Stimulated activated CD4-positive, alpha-beta T cell treated with anti-CD3 and anti-CD28 coated beads, Interleukin-15, amount 100 ng/mL, for 1 hour (primary cell): Measurements from ENCODE around the gene CLN5.
A peak's percentile ranks its signal among the peaks of the same experiment; 100 is the strongest.
"Not testable (repeated sequence)": the region's sequence is repeated elsewhere in the genome, so short reads cannot be mapped to it uniquely, and the experiment has no call there.

Source experiments
- DNase-seq, 2 donors: peaks; one replicate each; pipeline ENCODE4 v3.0.0-alpha.2; 2020; ENCODE audit warnings: low read depth in 1 of 2, low spot score in 1 of 2

Gene CLN5

GRCh38 chr13:76975863-76976262 lies 16.0 kb upstream of the CLN5 start:
- no peak for DNase-seq

GRCh38 chr13:76976490-76976889 lies 15.4 kb upstream of the CLN5 start:
- no peak for DNase-seq

GRCh38 chr13:76976929-76977328 lies 15.0 kb upstream of the CLN5 start:
- DNase-seq: no peak

GRCh38 chr13:76980075-76980718 lies 11.7 kb upstream of the CLN5 start:
- peak; percentile 75 to 85 for DNase-seq

- no peak for DNase-seq
Measured at GRCh38 chr13:76982061-76982460, 9.8 kb upstream of the CLN5 start.

- DNase-seq: no peak
Measured at GRCh38 chr13:76983676-76984075, 8.2 kb upstream of the CLN5 start.

- peak; percentile 29 to 37 for DNase-seq
Measured at GRCh38 chr13:76991432-76991795, 467 bp upstream of the CLN5 start.

GRCh38 chr13:76992548-76993001 lies 694 bp downstream of the CLN5 start:
- DNase-seq: no peak

- no peak for DNase-seq
Measured at GRCh38 chr13:76993021-76993420, 1.1 kb downstream of the CLN5 start.

GRCh38 chr13:76993473-76993872 lies 1.6 kb downstream of the CLN5 start:
- DNase-seq: no peak

GRCh38 chr13:76994281-76994680 lies 2.4 kb downstream of the CLN5 start:
- no peak for DNase-seq

- DNase-seq: no peak
Measured at GRCh38 chr13:77000475-77000874, 8.6 kb downstream of the CLN5 start.

GRCh38 chr13:77001540-77001939 lies 9.7 kb downstream of the CLN5 start:
- no peak for DNase-seq

- no peak for DNase-seq
Measured at GRCh38 chr13:77001963-77002587, 10.2 kb downstream of the CLN5 start.

- no peak for DNase-seq
Measured at GRCh38 chr13:77002590-77003190, 10.8 kb downstream of the CLN5 start.

- DNase-seq: not testable (repeated sequence)
Measured at GRCh38 chr13:77008337-77008736, 16.5 kb downstream of the CLN5 start.

GRCh38 chr13:77009011-77009410 lies 17.1 kb downstream of the CLN5 start:
- no peak for DNase-seq

- DNase-seq: not testable (repeated sequence)
Measured at GRCh38 chr13:77009719-77010118, 17.8 kb downstream of the CLN5 start.

- no peak for DNase-seq
Measured at GRCh38 chr13:77013853-77014542, 22.1 kb downstream of the CLN5 start.

GRCh38 chr13:77014906-77015685 lies 23.2 kb downstream of the CLN5 start:
- no peak for DNase-seq

- DNase-seq: no peak
Measured at GRCh38 chr13:77016251-77016812, 24.5 kb downstream of the CLN5 start.
